HG03469 (cell line): ENCODE results near the gene IL6.
"Not testable (repeated sequence)": the region's sequence is repeated elsewhere in the genome, so short reads cannot be mapped to it uniquely, and the experiment has no call there.

Source experiments
- ATAC-seq: cut with Tn5 transposase; IDR thresholded peaks from one replicate; pipeline ENCODE4 v1.9.1; 2021; ENCODE audit warnings: mild to moderate bottlenecking, moderate library complexity, moderate number of reproducible peaks; ENCODE audit not compliant: unreplicated experiment

Gene IL6

DNA sequence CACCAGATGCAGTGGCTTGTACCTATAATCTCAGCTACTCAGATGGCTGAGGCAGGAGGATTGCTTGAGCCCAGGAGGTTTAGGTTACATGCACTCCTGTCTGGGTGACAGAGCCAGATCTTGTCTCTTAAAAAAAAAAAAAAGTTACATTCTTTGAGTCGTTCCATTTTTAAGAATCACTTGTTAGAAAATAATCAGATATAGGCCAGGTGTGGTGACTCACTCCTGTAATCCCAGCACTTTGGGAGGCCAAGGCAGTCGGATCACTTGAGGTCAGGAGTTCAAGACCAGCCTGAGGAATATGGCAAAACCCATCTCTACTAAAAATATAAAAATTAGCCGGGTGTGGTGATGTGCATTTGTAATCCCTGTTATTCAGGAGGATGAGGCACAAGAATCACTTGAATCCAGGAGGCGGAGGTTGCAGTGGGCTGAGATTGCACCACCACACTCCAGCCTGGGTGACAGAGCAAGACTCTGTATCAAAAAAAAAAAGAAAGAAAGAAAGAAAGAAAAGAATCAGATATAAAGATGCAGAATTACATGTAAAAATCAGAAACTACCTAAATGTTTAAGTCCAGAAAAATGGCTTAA lies 52.8 kb downstream of the IL6 start:
- ATAC-seq, result not testable (repeated sequence)

DNA sequence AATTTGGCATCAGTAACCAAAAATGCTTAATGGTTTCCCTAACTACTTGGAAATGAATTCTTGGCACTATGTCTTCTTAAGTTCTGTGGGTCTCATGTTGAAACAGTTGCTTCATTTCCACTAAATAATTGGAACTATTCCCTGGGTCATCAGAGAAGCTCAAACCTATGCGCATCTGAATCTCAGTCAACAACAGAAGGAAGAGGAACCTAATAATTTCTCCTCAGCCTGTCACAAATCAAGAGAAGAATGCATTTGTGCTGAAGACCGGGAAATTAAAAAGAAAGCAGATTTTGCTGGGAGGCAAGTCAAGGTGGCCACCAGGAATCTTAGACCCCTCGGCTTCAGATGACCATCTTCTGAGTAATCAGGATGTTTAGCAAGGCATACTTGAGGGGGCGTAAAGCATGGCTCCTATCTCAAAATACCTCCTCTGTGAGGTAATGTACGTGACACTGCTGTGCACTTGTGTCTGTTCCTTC lies 54.3 kb downstream of the IL6 start:
- no peak for ATAC-seq
